ENCODE measurements around the gene NUDC. TPM values are rescaled to one million over a fixed set of nuclear protein-coding genes. Genes with fewer than 3 reads are reported as not detected.

Gene NUDC
- total RNA-seq, 5 donors from 2014 or later (not counting 1 experiment from before 2014, with no cell fraction given) = 39.1 to 45.7 (median 43.2) TPM

GRCh38 chr1:26936823-26937222 lies 15.3 kb downstream of the NUDC start:
- POLR2A ChIA-PET = no interaction called here
- H3K9me3 ChIP-seq = no peaks in the 10 kb centered on the region

GRCh38 chr1:26938004-26938658 lies 16.6 kb downstream of the NUDC start:
- Histone ChIP-seq H3K27me3 (replicated peaks in 1 of 2; ENCODE audit: control insufficient read depth in 2 of 2, extremely low read depth in 1 of 2, insufficient read depth in 2 of 2, low read length in 1 of 2) (no peaks in the 10 kb centered on the region), H3K27ac (ENCODE audit: low read length) (no peak overlapping the region), H3K4me1 (ENCODE audit: control insufficient read depth in 1 of 2, extremely low read depth in 1 of 2, insufficient read depth in 2 of 2, low read length in 2 of 2) (peaks cover 0 to 3% of the 10 kb centered on the region in 2 experiments), H3K9me3 (no peaks in the 10 kb centered on the region), H3K4me3 (ENCODE audit: control insufficient read depth in 1 of 2, extremely low read depth in 1 of 2, low read length in 1 of 2) (no peak overlapping the region), H3K36me3 (ENCODE audit: control insufficient read depth in 2 of 2, extremely low read depth in 1 of 2, insufficient read depth in 1 of 2, low read length in 1 of 2) (peaks cover 0 to 38% of the 10 kb centered on the region in 2 donors)
- no peak overlapping the region for H3K4me3 Mint-ChIP-seq
- ChIA-PET POLR2A (no interaction called here), CTCF (interaction anchor here (0.6 kb wide), 2 partner anchors 16 to 313 kb away, joined by 3 to 7 read pairs; no protein-coding TSS in a partner anchor)
- DNase-seq (no peak), ATAC-seq (replicated peaks in 1 of 4) (no peak)
- no peaks in the 10 kb centered on the region for H3K27me3 Mint-ChIP-seq
- no peaks in the 10 kb centered on the region for H3K9me3 Mint-ChIP-seq
- H3K36me3 Mint-ChIP-seq = peaks cover 35% of the 10 kb centered on the region
- H3K4me1 Mint-ChIP-seq = peaks cover 0 to 3% (median 1%) of the 10 kb centered on the region in 3 donors
- no peak overlapping the region for H3K27ac Mint-ChIP-seq
- 100% methylated on average over 2 of the region's 4 CpGs for whole genome bisulfite sequencing (ENCODE audit: insufficient coverage)

More at GRCh38 chr1:26936823-26937222, 15.3 kb downstream of the NUDC start:
- Mint-ChIP-seq H3K27ac (no peak overlapping the region), H3K9me3 (no peaks in the 10 kb centered on the region), H3K27me3 (no peaks in the 10 kb centered on the region), H3K36me3 (peaks cover 27% of the 10 kb centered on the region), H3K4me3 (no peak overlapping the region), H3K4me1 (peaks cover 5 to 8% (median 5%) of the 10 kb centered on the region in 3 donors)
- DNase-seq (no peak), ATAC-seq (replicated peaks in 1 of 4) (no peak)
- WGBS (ENCODE audit: insufficient coverage) = 100% methylated on average over 2 of the region's 6 CpGs
- Histone ChIP-seq H3K4me1 (ENCODE audit: control insufficient read depth in 1 of 2, extremely low read depth in 1 of 2, insufficient read depth in 2 of 2, low read length in 2 of 2) (peaks cover 0 to 3% of the 10 kb centered on the region in 2 experiments), H3K36me3 (ENCODE audit: control insufficient read depth in 2 of 2, extremely low read depth in 1 of 2, insufficient read depth in 1 of 2, low read length in 1 of 2) (peaks cover 4 to 26% of the 10 kb centered on the region in 2 donors), H3K4me3 (ENCODE audit: control insufficient read depth in 1 of 2, extremely low read depth in 1 of 2, low read length in 1 of 2) (no peak overlapping the region), H3K27me3 (replicated peaks in 1 of 2; ENCODE audit: control insufficient read depth in 2 of 2, extremely low read depth in 1 of 2, insufficient read depth in 2 of 2, low read length in 1 of 2) (no peaks in the 10 kb centered on the region), H3K27ac (ENCODE audit: low read length) (no peak overlapping the region)
- CTCF ChIA-PET = no interaction called here

GRCh38 chr1:26938659-26939025 lies 17.1 kb downstream of the NUDC start:
- H3K27me3 ChIP-seq (replicated peaks in 1 of 2; ENCODE audit: control insufficient read depth in 2 of 2, extremely low read depth in 1 of 2, insufficient read depth in 2 of 2, low read length in 1 of 2) = no peaks in the 10 kb centered on the region
- H3K36me3 ChIP-seq (ENCODE audit: control insufficient read depth in 2 of 2, extremely low read depth in 1 of 2, insufficient read depth in 1 of 2, low read length in 1 of 2) = peaks cover 0 to 43% of the 10 kb centered on the region in 2 donors
- no peak overlapping the region for H3K4me3 Mint-ChIP-seq

GRCh38 chr1:26941311-26941710 lies 19.8 kb downstream of the NUDC start:
- peaks cover 0 to 3% of the 10 kb centered on the region in 2 experiments for H3K4me1 ChIP-seq (ENCODE audit: control insufficient read depth in 1 of 2, extremely low read depth in 1 of 2, insufficient read depth in 2 of 2, low read length in 2 of 2)
- ChIA-PET CTCF (no interaction called here), POLR2A (no interaction called here)
- no peaks in the 10 kb centered on the region for H3K9me3 ChIP-seq
- no peaks in the 10 kb centered on the region for H3K27me3 Mint-ChIP-seq
- no peaks in the 10 kb centered on the region for H3K27me3 ChIP-seq (replicated peaks in 1 of 2; ENCODE audit: control insufficient read depth in 2 of 2, extremely low read depth in 1 of 2, insufficient read depth in 2 of 2, low read length in 1 of 2)
- ATAC-seq (replicated peaks in 1 of 4) (no peak), DNase-seq (no peak)
- H3K4me1 Mint-ChIP-seq = peaks cover 0 to 2% (median 1%) of the 10 kb centered on the region in 3 donors
- no peaks in the 10 kb centered on the region for H3K9me3 Mint-ChIP-seq
- no peak overlapping the region for H3K27ac ChIP-seq (ENCODE audit: low read length)
- H3K4me3 Mint-ChIP-seq = no peak overlapping the region
- no peak overlapping the region for H3K27ac Mint-ChIP-seq
- peaks cover 37% of the 10 kb centered on the region for H3K36me3 Mint-ChIP-seq
- H3K4me3 ChIP-seq (ENCODE audit: control insufficient read depth in 1 of 2, extremely low read depth in 1 of 2, low read length in 1 of 2) = no peak overlapping the region
- H3K36me3 ChIP-seq (ENCODE audit: control insufficient read depth in 2 of 2, extremely low read depth in 1 of 2, insufficient read depth in 1 of 2, low read length in 1 of 2) = peaks cover 2 to 62% of the 10 kb centered on the region in 2 donors
- WGBS (ENCODE audit: insufficient coverage) = 98% methylated on average over 8 of the region's 10 CpGs

More at GRCh38 chr1:26938659-26939025, 17.1 kb downstream of the NUDC start:
- peaks cover 34% of the 10 kb centered on the region for H3K36me3 Mint-ChIP-seq
- ChIA-PET CTCF (no interaction called here), POLR2A (no interaction called here)
- H3K4me1 ChIP-seq (ENCODE audit: control insufficient read depth in 1 of 2, extremely low read depth in 1 of 2, insufficient read depth in 2 of 2, low read length in 2 of 2) = peaks cover 0 to 3% of the 10 kb centered on the region in 2 experiments
- no peak overlapping the region for H3K27ac ChIP-seq (ENCODE audit: low read length)
- no peaks in the 10 kb centered on the region for H3K27me3 Mint-ChIP-seq
- DNase-seq = no peak
- no peak overlapping the region for H3K4me3 ChIP-seq (ENCODE audit: control insufficient read depth in 1 of 2, extremely low read depth in 1 of 2, low read length in 1 of 2)
- WGBS (ENCODE audit: insufficient coverage) = 100% methylated on average over 1 of the region's 2 CpGs
- peaks cover 0 to 2% (median 1%) of the 10 kb centered on the region in 3 donors for H3K4me1 Mint-ChIP-seq
- H3K27ac Mint-ChIP-seq = no peak overlapping the region
- H3K9me3 Mint-ChIP-seq = no peaks in the 10 kb centered on the region
- H3K9me3 ChIP-seq = no peaks in the 10 kb centered on the region
- no peak for ATAC-seq (replicated peaks in 1 of 4)

- Histone ChIP-seq H3K27ac (ENCODE audit: low read length) (no peak overlapping the region), H3K36me3 (ENCODE audit: control insufficient read depth in 2 of 2, extremely low read depth in 1 of 2, insufficient read depth in 1 of 2, low read length in 1 of 2) (peaks cover 6 to 60% of the 10 kb centered on the region in 2 donors), H3K9me3 (no peaks in the 10 kb centered on the region), H3K27me3 (replicated peaks in 1 of 2; ENCODE audit: control insufficient read depth in 2 of 2, extremely low read depth in 1 of 2, insufficient read depth in 2 of 2, low read length in 1 of 2) (no peaks in the 10 kb centered on the region), H3K4me1 (ENCODE audit: control insufficient read depth in 1 of 2, extremely low read depth in 1 of 2, insufficient read depth in 2 of 2, low read length in 2 of 2) (peaks cover 0 to 3% of the 10 kb centered on the region in 2 experiments), H3K4me3 (ENCODE audit: control insufficient read depth in 1 of 2, extremely low read depth in 1 of 2, low read length in 1 of 2) (no peak overlapping the region)
- 96% methylated on average over 7 of the region's 12 CpGs for WGBS (ENCODE audit: insufficient coverage)
- H3K36me3 Mint-ChIP-seq = peaks cover 42% of the 10 kb centered on the region
- POLR2A ChIA-PET = no interaction called here
- H3K4me1 Mint-ChIP-seq = peaks cover 0 to 2% (median 1%) of the 10 kb centered on the region in 3 donors
- H3K27me3 Mint-ChIP-seq = no peaks in the 10 kb centered on the region
- ATAC-seq (replicated peaks in 1 of 4) = no peak
- CTCF ChIA-PET = no interaction called here
- no peak for DNase-seq
- H3K27ac Mint-ChIP-seq = no peak overlapping the region
- H3K4me3 Mint-ChIP-seq = no peak overlapping the region
- no peaks in the 10 kb centered on the region for H3K9me3 Mint-ChIP-seq
Observed at GRCh38 chr1:26942656-26943055, 21.1 kb downstream of the NUDC start.

- peaks cover 43% of the 10 kb centered on the region for H3K36me3 Mint-ChIP-seq
- no peaks in the 10 kb centered on the region for H3K27me3 Mint-ChIP-seq
- Histone ChIP-seq H3K27ac (ENCODE audit: low read length) (no peak overlapping the region), H3K9me3 (no peaks in the 10 kb centered on the region), H3K27me3 (replicated peaks in 1 of 2; ENCODE audit: control insufficient read depth in 2 of 2, extremely low read depth in 1 of 2, insufficient read depth in 2 of 2, low read length in 1 of 2) (no peaks in the 10 kb centered on the region), H3K4me1 (ENCODE audit: control insufficient read depth in 1 of 2, extremely low read depth in 1 of 2, insufficient read depth in 2 of 2, low read length in 2 of 2) (no peaks in the 10 kb centered on the region), H3K4me3 (ENCODE audit: control insufficient read depth in 1 of 2, extremely low read depth in 1 of 2, low read length in 1 of 2) (no peak overlapping the region), H3K36me3 (ENCODE audit: control insufficient read depth in 2 of 2, extremely low read depth in 1 of 2, insufficient read depth in 1 of 2, low read length in 1 of 2) (peaks cover 14 to 60% of the 10 kb centered on the region in 2 donors)
- ATAC-seq (replicated peaks in 1 of 4) = no peak
- DNase-seq = no peak
- H3K27ac Mint-ChIP-seq = no peak overlapping the region
- H3K4me1 Mint-ChIP-seq = no peaks in the 10 kb centered on the region
- ChIA-PET POLR2A (no interaction called here), CTCF (no interaction called here)
- no peaks in the 10 kb centered on the region for H3K9me3 Mint-ChIP-seq
- WGBS (ENCODE audit: insufficient coverage) = 92% methylated on average over 2 of the region's 2 CpGs
- no peak overlapping the region for H3K4me3 Mint-ChIP-seq
Observed at GRCh38 chr1:26945138-26945537, 23.6 kb downstream of the NUDC start.

Measured in T-cell (primary cell).